H9 (cell line): Measurements from ENCODE around the gene CCDC30. TPM values are rescaled to one million over a fixed set of nuclear protein-coding genes. Genes with fewer than 3 reads are reported as not detected.

Source experiments
- DNase-seq: peaks from one replicate; pipeline ENCODE4 v3.0.0-alpha.2; 2017
- H2AFZ ChIP-seq: one replicate; pipeline ENCODE4 v1.6.1; 2013; ENCODE audit warnings: mild to moderate bottlenecking, low read length, control low read depth, moderate library complexity
- H2AK5ac ChIP-seq: 2 replicates; pipeline ENCODE4 v1.6.1; 2013; ENCODE audit warnings: low read length, control low read depth, mixed read lengths; ENCODE audit not compliant: insufficient read length
- H2BK120ac ChIP-seq: one replicate; pipeline ENCODE4 v1.6.1; 2013; ENCODE audit warnings: low read depth, mild to moderate bottlenecking, low read length, control low read depth, inconsistent platforms; ENCODE audit not compliant: poor library complexity, severe bottlenecking
- H2BK12ac ChIP-seq: 2 replicates; pipeline ENCODE4 v1.6.1; 2013; ENCODE audit warnings: low read length, control low read depth, mixed read lengths, low read depth; ENCODE audit not compliant: insufficient read length
- H2BK15ac ChIP-seq: 2 replicates; pipeline ENCODE4 v1.6.1; 2013; ENCODE audit warnings: low read depth, low read length, control low read depth
- H2BK20ac ChIP-seq: one replicate; pipeline ENCODE4 v1.6.1; 2013; ENCODE audit warnings: low read depth, mild to moderate bottlenecking, low read length, control low read depth, inconsistent platforms; ENCODE audit not compliant: poor library complexity, severe bottlenecking
- H2BK5ac ChIP-seq: 2 replicates; pipeline ENCODE4 v1.6.1; 2013; ENCODE audit warnings: low read length, control low read depth, mixed read lengths; ENCODE audit not compliant: insufficient read length
- H3K14ac ChIP-seq: 2 replicates; pipeline ENCODE4 v1.6.1; 2013; ENCODE audit warnings: low read length, control low read depth; ENCODE audit not compliant: insufficient read depth
- H3K18ac ChIP-seq: 2 replicates; pipeline ENCODE4 v1.6.1; 2013; ENCODE audit warnings: low read depth, mild to moderate bottlenecking, mixed read lengths, low read length, control low read depth; ENCODE audit not compliant: insufficient read length
- H3K23ac ChIP-seq: 2 replicates; pipeline ENCODE4 v1.6.1; 2013; ENCODE audit warnings: low read length, control low read depth, mixed read lengths, low read depth; ENCODE audit not compliant: insufficient read length
- H3K23me2 ChIP-seq: 2 replicates; pipeline ENCODE4 v1.6.1; 2013; ENCODE audit warnings: low read depth, mild to moderate bottlenecking, mixed read lengths, low read length, control low read depth; ENCODE audit not compliant: insufficient read length, poor library complexity, severe bottlenecking
- H3K27ac ChIP-seq: 2 replicates; pipeline ENCODE4 v1.5.1; 2013; ENCODE audit warnings: low read length, control low read depth, mixed read lengths, low read depth; ENCODE audit not compliant: insufficient read length
- H3K27me3 ChIP-seq: 2 replicates; pipeline ENCODE4 v1.6.1; 2013; ENCODE audit warnings: low read length, control low read depth, inconsistent platforms; ENCODE audit not compliant: insufficient read depth
- H3K4ac ChIP-seq: 2 replicates; pipeline ENCODE4 v1.6.1; 2013; ENCODE audit warnings: low read depth, mild to moderate bottlenecking, control low read depth, inconsistent platforms, low read length, moderate library complexity
- H3K4me1 ChIP-seq: 2 replicates; pipeline ENCODE4 v1.6.1; 2013; ENCODE audit warnings: low read length, control low read depth, inconsistent platforms; ENCODE audit not compliant: insufficient read depth
- H3K4me2 ChIP-seq: 2 replicates; pipeline ENCODE4 v1.6.1; 2013; ENCODE audit warnings: low read length, control low read depth, mixed read lengths; ENCODE audit not compliant: insufficient read length, insufficient read depth
- H3K56ac ChIP-seq: 2 replicates; pipeline ENCODE4 v1.6.1; 2013; ENCODE audit warnings: low read depth, mild to moderate bottlenecking, mixed read lengths, low read length, control low read depth; ENCODE audit not compliant: insufficient read length
- H3K79me1 ChIP-seq: 2 replicates; pipeline ENCODE4 v1.6.1; 2013; ENCODE audit warnings: low read depth, mild to moderate bottlenecking, moderate library complexity, low read length, control low read depth, inconsistent platforms; ENCODE audit not compliant: insufficient read depth, poor library complexity, severe bottlenecking
- H3K79me2 ChIP-seq: 2 replicates; pipeline ENCODE4 v1.6.1; 2013; ENCODE audit warnings: low read length, control low read depth, inconsistent platforms; ENCODE audit not compliant: insufficient read depth
- H3K9ac ChIP-seq: 2 replicates; pipeline ENCODE4 v1.6.1; 2013; ENCODE audit warnings: low read length, control low read depth, mixed read lengths; ENCODE audit not compliant: insufficient read length; ENCODE audit errors: extremely low read depth
- H3K9me3 ChIP-seq: one replicate; pipeline ENCODE4 v1.6.1; 2013; ENCODE audit warnings: low read depth, low read length, inconsistent platforms; ENCODE audit not compliant: control insufficient read depth
- H3T11ph ChIP-seq: one replicate; pipeline ENCODE4 v1.6.1; 2013; ENCODE audit warnings: mild to moderate bottlenecking, low read length, control low read depth, inconsistent platforms
- H4K20me1 ChIP-seq: one replicate; pipeline ENCODE4 v1.6.1; 2013; ENCODE audit not compliant: control insufficient read depth, insufficient read length, insufficient read depth
- H4K5ac ChIP-seq: 2 replicates; pipeline ENCODE4 v1.6.1; 2013; ENCODE audit warnings: low read depth, mild to moderate bottlenecking, mixed read lengths, low read length, control low read depth; ENCODE audit not compliant: insufficient read length
- H4K8ac ChIP-seq: replicated peaks from 2 replicates; pipeline ENCODE4 v1.6.1; 2013; ENCODE audit warnings: low read length, control low read depth, mixed read lengths, low read depth; ENCODE audit not compliant: insufficient read length
- H4K91ac ChIP-seq: 2 replicates; pipeline ENCODE4 v1.6.1; 2013; ENCODE audit warnings: low read depth, mild to moderate bottlenecking, moderate library complexity, mixed read lengths, low read length, control low read depth; ENCODE audit not compliant: insufficient read length
- H3K27ac Mint-ChIP-seq, 3 experiments: 2 replicates in 2 of 3; 3 replicates in 1 of 3; pipeline ENCODE4 v1.8.0; 2020 to 2021; ENCODE audit warnings: mixed read lengths in 3 of 3, mild to moderate bottlenecking in 1 of 3, moderate library complexity in 1 of 3
- H3K27me3 Mint-ChIP-seq: 2 replicates; pipeline ENCODE4 v1.8.0; 2021; ENCODE audit warnings: low read depth, mild to moderate bottlenecking, moderate library complexity, mixed read lengths
- H3K36me3 Mint-ChIP-seq, 3 experiments: 2 replicates in 2 of 3; 3 replicates in 1 of 3; pipeline ENCODE4 v1.8.0; 2020 to 2021; ENCODE audit warnings: low read depth in 3 of 3, mixed read lengths in 3 of 3; ENCODE audit not compliant: insufficient read depth in 1 of 3
- H3K4me1 Mint-ChIP-seq, 2 experiments: 2 replicates each; pipeline ENCODE4 v1.8.0; 2020; ENCODE audit warnings: mixed read lengths in 2 of 2
- H3K4me3 Mint-ChIP-seq, 2 experiments: 2 replicates in 1 of 2; 3 replicates in 1 of 2; pipeline ENCODE4 v1.8.0; 2020 to 2021; ENCODE audit warnings: mild to moderate bottlenecking in 2 of 2, mixed read lengths in 2 of 2, moderate library complexity in 1 of 2
- H3K9me3 Mint-ChIP-seq, 2 experiments: 2 replicates in 1 of 2; 3 replicates in 1 of 2; pipeline ENCODE4 v1.8.0; 2020; ENCODE audit warnings: mild to moderate bottlenecking in 2 of 2, mixed read lengths in 2 of 2, moderate library complexity in 1 of 2
- CTCF ChIP-seq: fragments of 200-600 bp; sonication (generic); conservative IDR thresholded peaks from 3 replicates; pipeline ENCODE4 v1.8.0; 2021; ENCODE audit warnings: antibody characterized with exemption, mild to moderate bottlenecking
- WGBS: extraction: QIAGEN DNeasy Blood & Tissue Kit; methylation state at CpG from one replicate; pipeline ENCODE4 v1.1.7; 2013; ENCODE audit warnings: missing lambda C conversion rate, low lambda C conversion rate, mixed read lengths; ENCODE audit not compliant: insufficient read length; ENCODE audit errors: extremely low coverage; 5-methylcytosine and 5-hydroxymethylcytosine counted together
- total RNA-seq: library from RNA; stranded (reverse); gene quantifications from 2 replicates; pipeline ENCODE4 v1.2.1, GENCODE V29; 2021

Gene CCDC30
- total RNA-seq, 1 experiment from 2014 or later: 1.8 TPM

- no peaks in the 10 kb centered on the region for H3K23me2 ChIP-seq
- no peaks in the 10 kb centered on the region for H3K79me1 ChIP-seq
- no peak overlapping the region for H4K8ac ChIP-seq
- no peak overlapping the region for H2BK5ac ChIP-seq
- no peak overlapping the region for H3K4me2 ChIP-seq
- no peak overlapping the region for H2BK120ac ChIP-seq
- Mint-ChIP-seq H3K4me3 (no peak overlapping the region), H3K4me1 (peaks cover 8 to 9% of the 10 kb centered on the region in 2 experiments), H3K9me3 (no peaks in the 10 kb centered on the region; a peak in 1 of 5 replicates), H3K27me3 (no peaks in the 10 kb centered on the region; the same call in 1 of the 2 replicates), H3K27ac (no peak overlapping the region), H3K36me3 (no peaks in the 10 kb centered on the region)
- H2AFZ ChIP-seq: no peak overlapping the region
- no peak overlapping the region for H2BK20ac ChIP-seq
- H3K27ac ChIP-seq: no peak overlapping the region
- H2BK15ac ChIP-seq: no peak overlapping the region
- H4K20me1 ChIP-seq: no peaks in the 10 kb centered on the region
- no peak overlapping the region for H3K14ac ChIP-seq
- no peak for DNase-seq
- no peak overlapping the region for H2BK12ac ChIP-seq
- H3K4ac ChIP-seq: no peak overlapping the region
- no peak overlapping the region for H4K91ac ChIP-seq
- H3K56ac ChIP-seq: no peak overlapping the region
- H4K5ac ChIP-seq: no peak overlapping the region
- H3K27me3 ChIP-seq: no peaks in the 10 kb centered on the region
- no peak overlapping the region for H2AK5ac ChIP-seq
- H3K9ac ChIP-seq: no peak overlapping the region
- no peak overlapping the region for H3T11ph ChIP-seq
- no peaks in the 10 kb centered on the region; the same call in 1 of the 2 replicates for H3K4me1 ChIP-seq
- H3K23ac ChIP-seq: no peak overlapping the region
- no peaks in the 10 kb centered on the region for H3K79me2 ChIP-seq
- TF ChIP-seq CTCF: no peak
- no CpG with 5 or more reads among the region's 4 CpGs for WGBS
- no peaks in the 10 kb centered on the region for H3K9me3 ChIP-seq
- H3K18ac ChIP-seq: no peak overlapping the region
These were observed 28.7 kb upstream of the CCDC30 start for GRCh38 chr1:42434340-42434739.
